Activated effector memory CD4-positive, alpha-beta T cell treated with anti-CD3 and anti-CD28 coated beads, Interleukin-2, amount 50 U/mL, for 16 hours (primary cell): Measurements from ENCODE around the gene PLPPR5.
"Not testable (repeated sequence)": the region's sequence is repeated elsewhere in the genome, so short reads cannot be mapped to it uniquely, and the experiment has no call there.

ENCODE experiments used
- DNase-seq: peaks from one replicate; pipeline ENCODE4 v3.0.0-alpha.2; 2020

PLPPR5 gene

DNA sequence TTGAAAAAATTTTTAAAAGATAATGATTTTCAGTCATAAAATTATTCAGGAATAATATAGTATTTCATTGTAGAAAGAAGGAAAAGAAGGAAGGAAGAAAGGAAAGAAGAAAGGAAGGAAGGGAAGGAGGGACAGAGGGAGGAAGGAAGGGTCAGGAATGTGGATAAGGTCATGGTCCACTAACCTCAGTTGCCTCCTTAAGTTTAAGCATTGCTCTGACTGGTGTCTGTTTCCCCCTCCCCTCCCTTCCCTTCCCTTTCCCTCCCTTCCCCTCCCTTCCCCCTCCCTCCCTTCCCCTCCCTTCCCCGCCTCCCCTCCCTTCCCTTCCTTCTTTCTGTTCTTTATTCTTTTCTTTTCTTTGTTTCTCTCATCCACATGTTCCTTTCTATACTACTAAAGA, 95.7 kb downstream of the PLPPR5 start:
- no peak for DNase-seq

DNA sequence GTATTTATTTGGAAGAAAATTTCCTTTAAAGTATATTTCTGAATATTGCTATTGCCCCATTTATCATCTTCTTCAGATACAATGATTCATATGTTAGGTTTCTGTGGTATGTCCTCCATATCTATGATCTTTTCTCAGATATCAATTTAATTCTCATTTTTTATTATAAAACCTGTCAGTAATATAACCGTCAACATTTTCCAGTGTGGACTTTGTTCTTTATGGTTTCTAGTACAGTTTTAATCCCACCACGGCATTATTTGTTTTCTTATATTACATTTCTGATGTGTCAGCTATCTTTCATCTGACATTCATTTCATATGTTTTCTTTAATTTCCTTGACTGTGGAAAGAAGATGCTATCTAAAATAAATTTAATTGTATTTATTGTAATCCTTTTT, 97.9 kb downstream of the PLPPR5 start:
- no peak for DNase-seq

DNA sequence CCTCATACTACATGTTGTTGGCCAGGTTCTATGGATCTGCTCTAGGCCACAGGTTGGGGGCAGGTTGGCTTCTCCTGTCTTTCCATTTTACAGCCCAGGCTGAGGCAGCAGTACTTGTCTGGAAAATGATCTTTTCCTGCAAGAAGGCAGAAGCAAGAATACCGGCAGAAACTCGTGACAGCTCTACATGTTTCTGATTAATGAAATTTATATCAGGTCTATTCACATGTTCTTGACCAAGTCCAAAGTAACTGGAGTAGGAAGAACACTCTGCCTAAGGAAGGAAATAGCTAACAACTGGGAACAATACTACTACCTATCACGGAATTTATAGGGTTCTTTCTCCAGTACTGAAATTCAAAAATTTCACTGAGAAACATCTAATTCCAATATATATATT, 98.3 kb downstream of the PLPPR5 start:
- DNase-seq, result no peak

DNA sequence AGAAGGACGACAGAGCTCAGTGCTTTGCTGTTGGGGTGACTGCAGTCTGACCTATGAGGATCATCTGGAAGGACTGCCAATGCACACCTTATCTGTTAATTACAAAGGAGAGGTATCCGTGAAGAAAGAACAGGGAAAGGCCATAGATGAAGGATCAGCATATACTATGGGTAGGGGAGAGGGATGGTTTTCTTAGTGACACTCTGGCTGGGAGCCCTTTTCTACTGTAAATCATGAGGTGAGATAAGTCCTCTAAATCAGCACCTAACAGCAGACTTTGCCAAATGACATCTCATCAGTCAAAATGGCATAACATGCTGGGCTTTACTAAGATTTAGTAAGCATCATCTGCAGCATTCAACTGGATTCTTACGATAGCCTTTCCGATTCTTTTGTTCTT, 100.0 kb downstream of the PLPPR5 start:
- no peak for DNase-seq

DNA sequence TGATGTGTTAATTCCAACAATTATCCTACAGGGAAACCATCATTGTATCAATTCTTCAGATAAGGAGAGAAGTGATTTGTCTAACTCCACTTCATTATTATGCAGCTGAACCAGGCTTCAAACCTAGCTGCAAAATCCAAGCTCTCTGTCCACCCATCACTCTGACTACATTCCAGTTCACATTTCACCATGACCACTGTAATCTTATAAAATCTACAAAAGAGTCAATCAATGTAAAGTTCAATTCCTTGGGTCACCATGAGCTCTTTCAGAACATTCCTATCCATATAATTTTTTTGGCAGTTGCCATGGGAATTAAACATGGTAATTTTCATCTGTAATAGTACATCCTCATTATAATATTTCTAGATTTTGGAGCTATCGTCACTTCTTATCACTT, 100.9 kb downstream of the PLPPR5 start:
- DNase-seq, result no peak

DNA sequence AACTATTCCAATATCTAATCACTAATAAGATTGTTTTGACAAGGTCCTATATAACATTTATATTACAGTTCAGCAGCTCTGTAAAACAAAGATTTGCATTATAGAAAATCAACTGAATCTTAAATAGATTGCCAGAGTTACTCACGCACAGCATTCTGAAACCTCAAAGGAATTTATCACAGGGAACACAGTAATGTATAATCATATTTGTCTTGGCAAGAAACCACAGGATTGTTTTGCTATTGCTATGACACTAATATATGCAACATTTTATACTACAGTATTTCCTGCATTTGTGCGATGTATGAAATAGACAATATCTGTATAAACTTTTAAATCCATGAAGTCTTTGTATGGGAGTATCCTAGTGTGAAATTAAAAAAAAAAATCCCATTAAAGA, 101.4 kb downstream of the PLPPR5 start:
- DNase-seq, result no peak

DNA sequence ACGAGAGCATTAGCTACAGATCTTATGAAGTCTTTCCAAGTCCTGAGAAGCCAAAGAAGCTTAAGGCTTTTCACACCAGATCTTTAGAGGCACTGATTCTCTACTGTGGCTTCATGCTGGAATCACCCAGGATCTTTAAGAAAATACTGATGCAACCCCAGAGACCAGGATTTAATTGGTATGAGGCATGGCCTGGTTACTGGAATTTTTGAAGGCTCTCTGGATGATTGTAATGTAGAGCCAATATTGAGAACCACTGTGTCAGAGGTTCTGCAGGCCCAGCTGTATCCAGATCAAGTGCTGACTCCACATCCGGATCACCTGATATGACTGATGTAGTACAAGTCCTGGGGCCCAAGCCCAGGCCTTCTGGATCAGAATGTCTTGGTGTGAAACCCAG, 105.7 kb downstream of the PLPPR5 start:
- DNase-seq, result no peak

DNA sequence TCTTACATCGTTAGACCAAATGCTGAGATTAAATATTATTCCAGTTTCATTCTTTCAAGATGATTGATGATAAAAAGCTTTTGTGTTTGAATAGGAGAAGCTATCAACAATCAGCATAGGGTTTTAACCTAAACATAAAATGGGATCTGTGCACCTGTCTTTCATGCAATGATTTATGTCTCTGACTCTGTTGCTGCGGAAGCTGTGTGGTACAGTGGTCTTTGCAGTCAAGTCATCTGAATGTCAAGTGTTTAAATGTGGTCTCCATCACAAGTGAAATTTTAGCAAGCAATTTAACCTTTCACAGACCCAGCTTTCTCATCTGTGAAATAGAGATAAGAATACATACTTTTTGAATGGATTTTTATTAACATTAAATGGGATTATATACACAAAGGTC, 107.2 kb downstream of the PLPPR5 start:
- no peak for DNase-seq

DNA sequence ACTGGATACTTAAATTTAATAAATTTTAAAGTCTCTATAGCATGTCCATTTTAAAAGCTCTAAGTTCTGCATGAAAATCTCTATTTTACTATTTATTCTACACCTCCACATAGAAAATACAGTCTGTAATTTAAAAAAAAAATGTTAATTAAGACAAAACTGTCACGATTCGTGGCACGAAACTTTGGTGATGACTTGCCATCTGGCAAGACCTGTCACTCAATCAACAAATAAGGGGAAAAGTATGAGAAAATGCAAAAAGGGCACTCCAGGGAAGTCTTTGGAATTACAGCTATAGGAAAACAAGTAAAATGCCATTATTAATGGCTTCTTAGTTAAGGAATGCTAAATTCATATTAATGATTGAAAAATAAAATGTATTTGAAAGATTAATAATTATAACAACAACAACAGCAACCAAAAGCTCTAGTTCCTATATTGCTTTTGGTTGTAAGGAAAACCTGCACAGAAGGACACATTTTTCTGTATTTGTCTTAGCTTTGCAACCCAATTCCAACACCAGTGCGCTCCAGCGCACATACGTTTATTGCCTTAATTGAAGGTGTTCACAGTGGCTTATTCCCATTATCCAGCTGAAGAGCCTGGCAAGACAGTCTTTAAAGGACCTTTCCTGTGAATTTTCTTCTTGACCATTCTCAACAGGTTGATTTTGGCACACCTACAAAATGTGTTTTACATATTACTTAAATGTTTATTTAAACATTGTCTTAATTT, 107.8 kb downstream of the PLPPR5 start:
- no peak for DNase-seq

DNA sequence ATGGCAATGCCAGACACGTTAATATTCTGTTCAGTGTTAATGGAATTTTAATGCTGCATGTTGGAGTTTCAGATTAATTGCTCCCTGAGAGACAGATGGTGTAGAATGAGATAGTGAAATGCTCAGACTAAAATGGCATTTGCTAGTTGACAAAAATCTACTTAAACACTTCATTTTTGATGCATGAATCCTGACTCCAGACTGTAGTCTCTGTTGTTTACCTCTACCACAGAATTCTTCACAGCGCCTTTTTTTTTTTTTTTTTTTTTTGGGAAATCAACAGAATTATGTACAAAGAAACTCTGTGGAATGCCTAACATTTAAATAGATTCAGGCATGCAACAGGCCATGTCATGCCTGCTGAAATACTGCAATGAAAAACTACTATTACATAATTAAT, 111.3 kb downstream of the PLPPR5 start:
- DNase-seq, result no peak

DNA sequence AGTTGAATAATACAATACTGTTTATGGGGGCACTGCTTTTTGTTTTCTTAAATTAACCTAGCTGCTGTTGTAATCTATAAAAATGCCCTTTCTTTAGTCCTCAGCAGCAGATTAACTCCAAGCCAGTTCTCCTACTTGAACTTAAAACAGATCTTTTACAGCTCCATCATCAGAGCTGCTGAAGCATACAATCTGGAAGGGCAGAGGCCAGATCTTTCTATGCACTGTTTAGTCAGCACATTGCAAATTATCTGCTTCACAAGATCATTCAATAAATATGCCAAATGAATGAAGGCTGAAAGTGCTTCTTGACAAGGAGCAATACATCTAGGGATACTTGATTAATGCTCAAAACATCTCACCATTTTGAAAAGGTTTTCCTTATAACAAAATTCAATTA, 115.8 kb downstream of the PLPPR5 start:
- DNase-seq, result no peak

DNA sequence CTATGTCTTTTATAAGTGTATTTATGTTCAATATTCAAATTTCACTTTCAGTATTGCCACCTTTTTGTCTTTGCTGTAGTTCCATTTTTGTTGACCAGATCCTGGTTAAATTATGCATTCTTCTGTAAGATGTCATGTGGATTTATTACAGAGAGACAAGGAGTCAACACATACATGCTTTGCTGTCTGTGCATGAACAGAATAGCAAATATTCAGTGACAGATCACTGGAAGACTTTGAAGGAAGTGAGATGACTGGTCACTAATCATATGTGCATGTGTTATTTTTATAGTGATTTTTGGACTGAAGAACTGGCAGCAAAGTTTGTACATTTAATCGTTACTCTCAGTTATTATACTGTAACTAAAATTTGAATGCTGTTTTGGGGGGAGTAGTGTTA, 117.2 kb downstream of the PLPPR5 start:
- no peak for DNase-seq

DNA sequence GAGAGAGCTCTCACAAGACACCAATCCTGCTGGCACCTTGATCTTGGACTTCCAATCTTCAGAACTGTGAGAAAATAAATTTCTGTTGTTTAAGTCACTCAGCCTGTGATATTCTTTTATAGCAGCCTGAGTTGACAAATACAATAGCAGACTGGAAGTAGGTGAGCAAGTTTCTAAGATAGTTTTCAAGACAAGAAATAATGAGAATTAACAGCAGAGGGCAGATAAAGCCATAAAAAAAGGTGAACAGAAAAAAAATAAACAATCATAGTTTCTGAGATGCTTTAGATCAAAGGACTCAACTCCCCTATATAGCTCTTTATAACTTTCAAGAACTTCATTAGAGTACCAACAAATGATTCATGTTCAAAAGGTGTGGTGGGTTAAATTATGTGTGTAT, 119.8 kb downstream of the PLPPR5 start:
- no peak for DNase-seq

DNA sequence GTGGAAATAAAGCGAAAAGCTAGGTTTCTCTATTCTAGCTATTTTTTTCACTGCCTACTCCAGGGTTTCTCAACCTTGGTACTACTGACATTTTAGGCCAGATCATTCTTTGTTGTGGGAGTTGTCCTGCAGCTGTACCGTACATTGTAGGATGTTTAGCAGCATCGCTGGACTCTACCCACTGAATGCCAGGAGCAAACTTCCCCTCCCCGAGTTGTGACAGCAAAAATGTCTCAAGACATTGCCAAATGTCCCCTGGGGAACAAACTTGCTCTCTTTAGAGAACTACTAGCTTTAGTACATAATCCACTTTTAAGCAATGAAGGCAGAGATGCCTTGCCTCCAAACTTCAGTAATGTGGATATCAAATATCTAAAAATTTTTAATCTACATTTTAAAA, 122.8 kb downstream of the PLPPR5 start:
- DNase-seq, result no peak

DNA sequence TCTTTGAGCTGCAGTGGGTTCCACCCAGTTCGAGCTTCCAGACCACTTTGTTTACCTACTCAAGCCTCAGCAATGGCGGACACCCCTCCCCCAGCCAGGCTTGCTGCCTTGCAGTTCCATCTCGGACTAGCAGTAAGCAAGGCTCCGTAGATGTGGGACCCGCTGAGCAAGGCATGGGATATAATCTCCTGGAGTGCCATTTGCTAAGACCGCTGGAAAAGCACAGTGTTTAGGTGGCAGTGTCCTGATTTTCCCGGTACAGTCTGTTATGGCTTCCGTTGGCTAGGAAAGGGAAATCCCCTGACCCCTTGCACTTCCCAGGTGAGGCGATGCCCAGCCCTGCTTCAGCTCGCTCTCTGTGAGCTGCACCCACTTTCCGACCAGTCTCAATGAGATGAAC, 123.4 kb downstream of the PLPPR5 start:
- DNase-seq, result not testable (repeated sequence)

DNA sequence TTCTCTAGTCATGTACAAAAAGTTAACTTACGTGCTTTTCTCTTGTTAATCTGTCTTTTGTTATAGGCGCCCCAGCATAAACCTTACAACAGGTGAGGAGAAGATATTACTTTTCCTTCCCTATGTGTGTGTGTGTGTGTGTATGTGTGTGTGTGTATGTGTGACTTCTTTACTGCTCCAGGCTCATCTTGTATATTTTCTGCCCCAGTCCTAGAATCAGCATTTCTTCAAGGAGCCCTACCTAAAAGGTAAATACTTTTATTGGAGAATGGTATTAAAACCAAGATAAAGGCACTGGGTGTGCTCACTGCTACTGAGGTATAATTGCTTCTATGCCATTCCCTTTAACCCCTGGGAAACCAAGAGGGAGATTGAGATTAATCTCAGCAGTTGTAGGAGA, 129.8 kb downstream of the PLPPR5 start:
- DNase-seq, result no peak

DNA sequence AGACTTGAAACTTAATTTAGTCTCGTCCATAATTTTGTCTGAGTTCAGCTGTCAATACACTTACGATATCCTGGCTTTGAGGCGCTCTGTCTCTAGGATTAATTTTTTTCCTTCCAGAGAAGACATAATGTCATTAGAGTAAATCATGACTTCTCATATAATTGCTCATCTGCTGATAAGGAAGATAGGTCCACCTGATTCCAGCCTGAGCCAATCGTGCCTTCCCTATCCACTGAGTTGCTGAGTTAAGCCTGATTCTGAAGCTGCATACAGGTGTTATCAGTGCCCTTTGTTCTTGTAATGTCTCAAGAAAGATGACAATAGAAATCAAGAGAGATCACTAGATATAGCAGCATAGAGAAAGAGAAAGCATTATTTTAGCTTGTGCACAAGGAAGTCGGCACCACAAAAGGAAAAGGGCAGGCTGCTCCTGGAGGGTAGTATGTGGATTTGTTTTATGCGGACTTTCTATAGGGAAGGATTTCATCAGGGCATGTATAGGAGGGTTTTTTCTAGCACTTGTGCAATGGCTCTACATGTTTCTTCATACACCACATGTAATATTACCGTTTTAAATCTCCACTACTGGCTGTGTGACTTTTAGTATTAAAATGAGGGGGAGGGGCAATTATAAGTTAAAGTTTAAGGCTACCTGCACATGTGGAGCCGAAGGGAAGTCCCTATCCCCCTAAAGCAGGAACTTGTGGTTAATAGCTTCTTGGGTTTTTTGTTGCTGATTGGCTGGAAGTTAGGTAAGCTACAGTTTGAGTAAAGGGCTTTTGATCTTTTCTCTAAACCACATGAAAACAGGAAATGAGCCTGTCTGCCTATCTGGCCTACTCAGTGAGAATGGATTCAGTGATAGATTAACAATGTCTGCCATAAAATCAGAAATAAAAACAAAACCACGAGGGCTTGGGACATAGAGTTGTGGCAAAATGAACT, 133.4 kb downstream of the PLPPR5 start:
- DNase-seq, result peak; percentile 65

DNA sequence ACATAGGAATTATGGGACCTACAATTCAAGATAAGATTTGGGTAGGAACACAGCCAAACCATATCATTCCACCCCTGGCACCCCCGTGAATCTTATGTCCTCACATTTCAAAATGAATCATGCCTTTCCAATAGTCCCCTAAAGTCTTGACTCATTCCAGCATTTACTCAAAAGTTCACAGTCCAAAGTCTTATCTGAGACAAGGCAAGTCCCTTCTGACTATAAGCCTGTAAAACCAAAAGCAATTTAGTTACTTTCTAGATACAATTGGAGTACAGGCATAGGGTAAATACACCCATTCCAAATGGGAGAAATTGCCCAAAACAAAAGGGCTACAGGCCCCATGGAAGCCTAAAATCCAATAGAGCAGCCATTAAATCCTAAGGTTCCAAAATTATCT, 138.9 kb downstream of the PLPPR5 start:
- DNase-seq, result no peak

DNA sequence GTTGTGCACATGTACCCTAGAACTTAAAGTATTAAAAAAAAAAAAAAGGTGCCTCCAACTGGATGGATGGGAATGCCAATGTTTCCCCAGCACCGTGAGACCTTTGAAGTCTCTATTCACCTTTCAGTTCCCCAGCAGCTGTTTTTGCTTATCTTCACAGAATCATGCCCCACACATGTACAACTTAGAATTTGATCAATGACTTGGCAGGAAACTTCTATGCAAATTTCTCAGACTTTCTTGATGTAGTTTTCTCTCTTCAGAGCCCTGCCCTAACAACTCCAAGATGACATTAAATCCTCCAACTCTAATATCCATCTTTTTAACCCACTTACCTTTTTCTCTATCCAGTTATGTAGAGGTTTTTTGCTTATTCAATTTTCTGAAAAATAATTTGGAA, 144.3 kb downstream of the PLPPR5 start:
- no peak for DNase-seq

DNA sequence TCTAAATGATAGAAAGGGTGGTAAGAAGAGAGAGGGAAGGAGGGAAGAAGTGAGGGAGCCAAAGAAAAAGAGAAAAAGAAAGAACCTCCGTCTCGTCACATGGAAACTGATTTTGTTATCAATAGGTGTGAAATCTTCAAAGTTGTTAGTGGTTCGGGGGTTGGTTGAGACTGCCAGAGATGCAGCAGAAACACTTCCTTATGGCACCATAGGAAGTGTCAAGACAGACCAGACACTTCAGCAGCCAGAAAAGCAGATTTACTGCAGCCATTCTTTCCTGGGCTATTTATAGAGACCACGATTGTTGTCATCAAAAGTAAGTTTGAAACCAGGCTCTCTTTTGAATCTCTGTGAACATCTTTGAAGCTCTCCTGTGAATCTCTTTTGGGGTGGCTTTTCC, 150.5 kb downstream of the PLPPR5 start:
- no peak for DNase-seq

DNA sequence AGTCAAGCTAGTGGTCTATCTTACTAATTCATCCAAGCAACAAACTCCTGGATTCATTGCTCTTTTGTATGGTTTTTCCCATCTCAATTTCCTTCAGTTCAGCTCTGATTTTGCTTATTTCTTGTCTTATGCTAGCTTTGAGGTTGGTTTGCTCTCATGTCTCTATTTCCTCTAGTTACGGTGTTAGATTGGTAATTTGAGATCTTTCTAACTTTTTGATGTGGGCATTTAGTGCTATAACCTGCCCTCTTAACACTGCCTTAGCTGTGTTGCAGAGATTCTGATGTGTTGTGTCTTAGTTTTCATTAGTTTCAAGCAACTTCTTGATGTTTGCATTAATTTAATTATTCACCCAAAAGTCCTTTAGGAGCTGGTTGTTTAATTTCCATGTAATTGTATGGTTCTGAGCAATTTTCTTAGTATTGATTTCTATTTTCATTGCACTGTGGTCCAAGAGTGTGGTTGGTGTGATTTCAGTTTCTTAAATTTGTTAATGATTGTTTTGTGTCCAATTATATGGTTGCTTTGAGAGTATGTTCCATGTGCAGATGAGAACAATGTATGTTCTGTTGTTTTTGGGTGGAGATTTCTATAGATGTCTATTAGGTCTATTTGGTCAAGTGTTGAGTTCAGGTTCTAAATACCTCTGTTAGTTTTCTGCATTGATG, 154.6 kb downstream of the PLPPR5 start:
- no peak for DNase-seq

DNA sequence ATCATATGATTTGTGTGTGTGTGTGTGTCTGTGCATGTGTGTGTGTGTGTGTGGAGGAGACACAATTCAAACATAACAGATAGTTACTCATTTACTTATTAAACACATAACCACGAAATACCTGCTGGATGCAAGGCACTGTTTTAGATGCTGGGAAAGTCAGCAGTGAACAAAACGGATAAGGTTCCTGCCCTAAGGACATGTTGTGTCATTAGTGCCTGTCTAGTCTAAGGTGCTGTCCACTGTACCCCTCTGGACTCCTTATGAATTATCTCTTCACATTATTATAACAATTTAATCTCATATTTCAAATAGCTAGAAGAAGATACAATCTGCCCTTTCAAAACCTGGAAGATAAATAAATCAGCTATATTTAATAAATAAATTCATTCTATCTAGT, 162.4 kb downstream of the PLPPR5 start:
- no peak for DNase-seq
